ENCODE measurements around the gene RFX5.

Gene RFX5

GRCh38 chr1:151309811-151310323, 37.2 kb downstream of the RFX5 start:
- peaks cover 20% of the 10 kb centered on the region for H3K4me1 ChIP-seq (ENCODE audit: insufficient read depth, insufficient read length)
- peak; percentile 57 for DNase-seq (ENCODE audit: low read depth, low spot score)
- no peaks in the 10 kb centered on the region for H3K27me3 ChIP-seq (ENCODE audit: insufficient read depth, insufficient read length)
- peaks cover 79% of the 10 kb centered on the region for H3K36me3 ChIP-seq (ENCODE audit: insufficient read depth, insufficient read length, low read length)
- peak overlapping the region; percentile 57 for H3K9ac ChIP-seq (ENCODE audit: insufficient read length, low read depth)
- H3K4me3 ChIP-seq (ENCODE audit: insufficient read length, low read depth): no peak overlapping the region
- no peak for TF ChIP-seq ZNF274 (IDR thresholded peaks at IDR 0.05; ENCODE audit: low read depth, low read length)
- no peak for TF ChIP-seq YY1 (IDR thresholded peaks at IDR 0.05; ENCODE audit: insufficient read depth, insufficient read length)
- TF ChIP-seq SUZ12 (IDR thresholded peaks at IDR 0.05; ENCODE audit: extremely low read depth, insufficient read depth, insufficient read length): no peak
- no peaks in the 10 kb centered on the region for H3K9me3 ChIP-seq (ENCODE audit: insufficient read depth, low read length)

GRCh38 chr1:151294742-151295462, 52.1 kb downstream of the RFX5 start:
- Histone ChIP-seq H3K36me3 (ENCODE audit: insufficient read depth, insufficient read length, low read length) (peaks cover 94% of the 10 kb centered on the region), H3K9ac (ENCODE audit: insufficient read length, low read depth) (peak overlapping the region; percentile 2)
- peak; percentile 87 for DNase-seq (ENCODE audit: low read depth, low spot score)

GRCh38 chr1:151293093-151293492, 54.0 kb downstream of the RFX5 start:
- Histone ChIP-seq H3K4me3 (ENCODE audit: insufficient read length, low read depth) (no peak overlapping the region), H3K27me3 (ENCODE audit: insufficient read depth, insufficient read length) (no peaks in the 10 kb centered on the region), H3K9ac (ENCODE audit: insufficient read length, low read depth) (no peak overlapping the region), H3K36me3 (ENCODE audit: insufficient read depth, insufficient read length, low read length) (peaks cover 94% of the 10 kb centered on the region), H3K4me1 (ENCODE audit: insufficient read depth, insufficient read length) (peaks cover 32% of the 10 kb centered on the region), H3K9me3 (ENCODE audit: insufficient read depth, low read length) (no peaks in the 10 kb centered on the region)
- no peak for DNase-seq (ENCODE audit: low read depth, low spot score)
- TF ChIP-seq SUZ12 (IDR thresholded peaks at IDR 0.05; ENCODE audit: extremely low read depth, insufficient read depth, insufficient read length) (no peak), ZNF274 (IDR thresholded peaks at IDR 0.05; ENCODE audit: low read depth, low read length) (no peak), YY1 (IDR thresholded peaks at IDR 0.05; ENCODE audit: insufficient read depth, insufficient read length) (no peak)

More at GRCh38 chr1:151294742-151295462, 52.1 kb downstream of the RFX5 start:
- no peaks in the 10 kb centered on the region for H3K9me3 ChIP-seq (ENCODE audit: insufficient read depth, low read length)
- no peak overlapping the region for H3K4me3 ChIP-seq (ENCODE audit: insufficient read length, low read depth)
- H3K4me1 ChIP-seq (ENCODE audit: insufficient read depth, insufficient read length): peaks cover 25% of the 10 kb centered on the region
- no peak for TF ChIP-seq YY1 (IDR thresholded peaks at IDR 0.05; ENCODE audit: insufficient read depth, insufficient read length)
- no peak for TF ChIP-seq ZNF274 (IDR thresholded peaks at IDR 0.05; ENCODE audit: low read depth, low read length)
- TF ChIP-seq SUZ12 (IDR thresholded peaks at IDR 0.05; ENCODE audit: extremely low read depth, insufficient read depth, insufficient read length): no peak
- no peaks in the 10 kb centered on the region for H3K27me3 ChIP-seq (ENCODE audit: insufficient read depth, insufficient read length)

GRCh38 chr1:151292207-151293030, 54.6 kb downstream of the RFX5 start:
- no peak for DNase-seq (ENCODE audit: low read depth, low spot score)
- no peak for TF ChIP-seq ZNF274 (IDR thresholded peaks at IDR 0.05; ENCODE audit: low read depth, low read length)
- no peak for TF ChIP-seq YY1 (IDR thresholded peaks at IDR 0.05; ENCODE audit: insufficient read depth, insufficient read length)
- no peak overlapping the region for H3K9ac ChIP-seq (ENCODE audit: insufficient read length, low read depth)
- H3K36me3 ChIP-seq (ENCODE audit: insufficient read depth, insufficient read length, low read length): peaks cover 94% of the 10 kb centered on the region
- no peaks in the 10 kb centered on the region for H3K27me3 ChIP-seq (ENCODE audit: insufficient read depth, insufficient read length)
- H3K4me3 ChIP-seq (ENCODE audit: insufficient read length, low read depth): no peak overlapping the region
- no peaks in the 10 kb centered on the region for H3K9me3 ChIP-seq (ENCODE audit: insufficient read depth, low read length)
- peaks cover 38% of the 10 kb centered on the region for H3K4me1 ChIP-seq (ENCODE audit: insufficient read depth, insufficient read length)

- Histone ChIP-seq H3K4me1 (ENCODE audit: insufficient read depth, insufficient read length) (peaks cover 42% of the 10 kb centered on the region), H3K4me3 (ENCODE audit: insufficient read length, low read depth) (no peak overlapping the region), H3K27me3 (ENCODE audit: insufficient read depth, insufficient read length) (no peaks in the 10 kb centered on the region), H3K36me3 (ENCODE audit: insufficient read depth, insufficient read length, low read length) (peaks cover 97% of the 10 kb centered on the region), H3K9me3 (ENCODE audit: insufficient read depth, low read length) (no peaks in the 10 kb centered on the region), H3K9ac (ENCODE audit: insufficient read length, low read depth) (no peak overlapping the region)
- TF ChIP-seq SUZ12 (IDR thresholded peaks at IDR 0.05; ENCODE audit: extremely low read depth, insufficient read depth, insufficient read length) (no peak), YY1 (IDR thresholded peaks at IDR 0.05; ENCODE audit: insufficient read depth, insufficient read length) (no peak), ZNF274 (IDR thresholded peaks at IDR 0.05; ENCODE audit: low read depth, low read length) (no peak)
- DNase-seq (ENCODE audit: low read depth, low spot score): no peak
Observed at GRCh38 chr1:151290709-151291303, 56.2 kb downstream of the RFX5 start.
